SW 1271 (cell line): Measurements from ENCODE around the gene PPP2R2B.

ENCODE experiments used
- DNase-seq, 2 experiments: peaks; one replicate each; lab custom pipeline; 2025; lab: John Stamatoyannopoulos, UW

Gene PPP2R2B

DNA sequence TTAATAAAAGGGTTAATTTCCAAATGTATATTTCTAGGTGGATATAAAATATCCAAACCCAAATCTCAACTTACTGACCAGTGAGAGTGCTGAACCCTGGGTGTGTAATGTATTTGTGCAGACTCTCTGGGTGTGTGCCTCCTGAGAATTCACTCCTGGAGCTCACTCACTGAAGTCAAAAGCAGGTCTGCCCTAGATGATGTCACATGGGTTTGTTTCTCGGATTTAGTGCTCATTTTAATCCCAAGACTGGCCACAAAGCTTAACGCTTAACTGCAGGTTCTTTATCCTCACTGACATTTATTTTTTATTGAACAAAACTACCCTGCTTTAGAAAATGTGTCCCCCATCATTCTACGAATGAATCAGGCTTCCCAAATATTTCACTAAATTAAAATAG lies 179.4 kb downstream of the PPP2R2B start:
- DNase-seq: no peak

DNA sequence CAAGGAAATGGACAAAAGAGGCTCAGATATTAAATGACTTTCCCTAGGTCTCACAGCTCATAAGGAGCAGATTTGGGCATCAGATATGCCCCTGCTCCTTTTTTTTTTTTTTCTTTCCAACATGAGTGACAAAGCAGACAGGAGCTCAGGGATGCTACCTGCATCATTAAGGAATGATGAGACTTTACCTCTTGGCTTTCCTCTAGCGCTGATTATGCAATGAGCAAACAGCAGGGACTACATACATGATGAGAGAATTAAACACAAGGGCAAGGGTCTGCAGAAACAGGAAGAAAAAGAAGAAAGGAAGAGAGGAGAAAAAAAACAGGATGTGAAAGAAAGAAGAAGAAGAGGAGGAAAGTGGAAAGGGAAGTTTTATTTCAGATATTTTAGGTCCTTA lies 179.9 kb downstream of the PPP2R2B start:
- no peak for DNase-seq

DNA sequence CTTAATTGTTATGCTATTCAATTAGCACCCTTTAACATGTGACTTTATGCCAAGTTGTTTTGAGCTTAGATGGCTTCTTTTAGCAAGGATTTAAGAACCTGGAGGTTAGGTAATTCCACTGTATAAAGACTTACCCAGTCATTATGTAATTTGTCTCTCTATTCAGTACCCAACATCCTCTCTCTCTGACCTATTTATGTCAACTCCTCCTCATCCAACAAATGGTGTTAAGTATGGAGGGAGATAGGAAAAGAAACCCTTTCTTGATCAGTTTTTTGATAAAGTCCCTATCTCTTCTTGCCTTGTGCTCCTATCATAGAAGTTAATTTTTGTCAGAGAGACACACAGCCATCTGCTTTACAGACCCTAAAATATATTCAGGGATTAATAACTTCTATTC lies 181.3 kb downstream of the PPP2R2B start:
- DNase-seq: no peak

DNA sequence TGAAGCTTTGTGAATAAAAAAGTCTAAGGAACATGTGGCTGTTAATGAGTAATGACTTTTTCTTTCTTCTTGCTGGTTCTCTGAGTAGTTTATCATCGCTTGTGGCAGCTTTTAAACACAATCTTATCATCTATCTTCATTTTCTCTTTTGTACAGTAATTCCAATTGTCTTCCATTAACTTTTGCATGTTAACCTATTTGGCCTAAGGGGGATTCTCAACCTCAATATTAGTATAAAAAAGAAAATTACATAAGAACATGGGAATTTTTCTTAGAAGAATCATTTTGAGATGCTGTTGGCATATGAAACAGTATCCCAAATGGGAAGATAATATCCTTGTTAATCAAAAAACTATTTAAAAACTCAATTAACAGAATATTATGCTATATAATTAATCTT lies 182.9 kb downstream of the PPP2R2B start:
- no peak for DNase-seq

DNA sequence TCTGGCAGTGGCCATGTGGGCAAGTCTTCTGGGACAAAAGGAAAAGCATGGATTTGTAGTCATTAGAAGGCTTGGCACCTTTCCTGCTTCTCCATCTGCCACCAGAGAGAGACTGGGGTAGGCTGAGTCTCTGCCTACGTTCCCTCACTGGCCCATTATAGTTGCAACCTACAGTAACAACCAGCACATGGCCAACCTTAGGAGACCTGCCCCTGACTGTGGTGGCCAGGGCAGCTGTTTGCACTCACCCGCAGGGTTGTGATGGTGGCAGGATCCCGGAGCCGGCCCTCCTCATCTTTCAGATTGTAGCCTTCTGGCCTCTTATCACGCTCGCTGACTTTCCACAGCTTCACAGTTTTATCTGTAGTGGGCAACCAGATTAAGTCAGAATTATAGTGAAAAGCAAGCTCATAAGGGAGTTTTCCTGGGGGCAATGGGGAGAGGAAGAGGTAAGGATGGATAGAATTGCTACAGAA lies 187.6 kb downstream of the PPP2R2B start:
- no peak for DNase-seq

DNA sequence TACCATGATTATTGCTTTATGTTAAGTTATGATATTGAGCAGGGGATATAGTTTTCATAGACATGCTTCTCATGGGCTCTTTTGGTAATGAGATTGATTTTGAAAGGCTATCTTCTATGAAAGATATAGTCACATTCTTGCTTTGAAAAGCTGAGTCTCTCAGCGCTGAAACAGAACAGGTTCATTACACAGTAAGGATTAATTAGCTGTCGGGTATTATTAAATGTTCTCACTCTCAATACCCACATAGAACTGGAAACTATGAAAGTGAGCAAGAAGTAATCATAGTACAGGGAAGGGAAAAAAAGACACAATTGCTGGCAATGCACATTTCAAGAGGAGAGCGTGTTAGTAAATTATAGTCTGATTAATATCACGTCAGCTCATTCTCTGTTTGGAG lies 190.9 kb downstream of the PPP2R2B start:
- no peak for DNase-seq

DNA sequence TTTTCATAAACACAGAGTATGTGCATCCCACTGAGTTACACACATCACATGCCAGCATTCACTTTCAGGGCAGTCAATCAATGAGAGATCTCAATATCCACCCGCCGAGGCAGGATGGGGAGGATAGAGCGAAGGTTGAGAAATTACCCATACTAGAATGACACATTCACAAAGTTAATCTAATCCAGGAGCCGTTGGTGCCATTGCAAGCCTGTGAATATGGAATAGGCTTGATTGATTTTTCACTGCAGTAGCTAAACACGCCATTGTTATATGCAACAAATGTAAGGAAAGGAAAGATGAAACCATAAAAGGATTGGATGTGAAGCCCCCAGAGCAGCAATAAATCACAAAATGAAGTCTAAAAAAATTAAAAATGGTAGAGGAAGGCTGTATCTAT lies 194.7 kb downstream of the PPP2R2B start:
- no peak for DNase-seq

DNA sequence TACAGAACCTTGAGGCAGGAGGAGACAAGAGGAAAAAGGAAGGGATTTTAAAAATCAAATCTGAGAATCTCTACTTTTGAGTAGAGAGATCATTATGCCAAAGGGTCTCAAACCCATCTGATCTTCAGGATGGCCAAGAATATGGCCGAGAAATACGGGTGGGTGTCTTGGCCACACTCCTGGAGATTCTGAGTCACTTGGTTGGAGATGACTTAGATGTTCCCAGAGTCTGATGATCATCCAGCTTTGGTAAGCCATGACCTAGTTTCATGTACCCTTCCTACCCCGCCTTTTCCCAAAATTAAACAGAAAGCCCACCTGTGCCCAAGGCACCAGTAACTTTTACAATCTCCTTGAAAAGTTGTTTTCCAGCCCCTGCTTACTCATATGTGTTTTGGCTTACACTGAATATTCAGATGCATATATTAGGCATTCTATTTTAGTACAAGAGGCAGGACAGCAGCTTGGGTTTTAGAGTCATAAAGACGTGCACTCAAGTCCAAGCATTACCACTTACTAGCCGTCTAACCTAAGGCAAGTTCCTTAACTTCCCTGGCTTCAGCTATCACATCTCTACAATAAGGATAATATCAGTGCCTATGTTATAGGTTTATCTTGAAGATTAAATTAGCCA lies 195.5 kb downstream of the PPP2R2B start:
- DNase-seq: no peak

DNA sequence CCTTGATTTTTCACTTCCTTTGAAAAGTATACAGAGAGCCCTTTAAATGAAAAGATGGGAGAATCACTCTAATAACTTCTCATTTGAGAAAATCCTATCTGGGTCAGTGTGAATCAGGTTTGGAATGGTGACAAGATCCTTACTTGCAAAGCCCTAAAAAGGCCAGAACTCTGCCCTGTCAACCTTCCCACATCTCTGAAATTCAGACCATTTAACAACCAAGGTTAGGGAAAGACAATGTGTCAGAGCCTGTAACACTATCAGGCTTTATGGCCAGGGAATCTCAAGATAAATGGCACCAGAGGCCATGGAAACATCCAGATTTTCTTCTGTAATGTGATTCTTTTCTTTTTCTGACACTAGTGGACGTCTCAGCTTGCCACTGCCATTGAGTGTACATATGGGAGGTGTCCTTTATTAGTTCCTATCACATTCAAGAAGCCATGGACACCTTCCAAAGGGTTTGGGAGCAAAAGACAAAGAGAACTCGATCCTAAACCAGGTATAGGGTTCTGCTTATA lies 196.9 kb downstream of the PPP2R2B start:
- DNase-seq: no peak

DNA sequence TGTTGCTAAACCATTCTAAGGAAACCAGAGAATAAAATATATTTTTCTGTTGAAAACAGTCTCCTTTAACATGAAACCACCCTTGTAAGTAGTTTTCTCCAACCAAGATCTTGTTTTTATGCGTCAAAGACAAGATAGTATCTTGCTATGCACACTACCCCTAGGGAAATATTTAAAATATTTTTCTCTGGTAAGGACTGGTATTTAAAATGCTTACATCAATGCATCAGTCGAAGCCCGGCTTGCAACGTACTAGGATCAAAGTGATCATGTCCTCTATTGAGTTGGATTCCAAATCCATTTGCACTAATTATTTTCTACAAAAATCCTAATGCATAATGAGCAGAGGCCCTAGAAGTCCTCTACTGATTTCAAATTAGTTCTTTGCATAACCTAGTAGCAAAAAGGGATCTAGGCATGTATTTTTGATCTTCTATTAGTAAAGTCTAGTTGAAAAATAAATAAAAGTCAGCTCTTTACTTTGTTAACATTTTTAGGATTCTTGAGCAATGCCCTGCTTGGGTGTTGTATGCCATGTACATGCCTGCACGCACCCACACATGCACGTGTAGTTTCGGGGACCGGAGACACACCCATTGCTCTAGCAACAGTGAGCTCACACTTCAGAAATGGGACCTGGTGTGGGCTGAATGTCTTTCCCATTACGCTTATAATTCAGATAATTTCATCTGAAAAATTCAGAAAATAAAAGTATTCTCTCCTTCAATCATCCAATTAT lies 197.5 kb downstream of the PPP2R2B start:
- no peak for DNase-seq

DNA sequence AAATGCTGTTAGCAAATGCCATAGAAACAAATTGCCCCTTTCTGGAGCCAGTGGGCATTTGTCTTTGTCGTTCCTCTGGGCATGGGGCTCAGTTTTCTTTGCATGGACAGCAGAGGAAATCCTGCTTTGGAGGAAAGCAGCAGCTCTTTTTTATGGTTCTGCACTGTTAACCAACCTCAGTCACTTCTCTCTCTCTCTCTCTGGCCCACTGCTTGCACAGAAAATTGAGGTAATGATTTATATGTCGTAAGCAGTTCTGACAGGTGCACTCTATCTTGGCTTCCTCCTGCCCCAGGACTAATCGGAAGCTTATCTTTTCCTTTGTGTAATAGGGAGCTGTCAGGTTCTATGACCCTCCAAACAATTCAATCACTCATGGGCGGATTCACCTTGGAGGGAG lies 202.9 kb downstream of the PPP2R2B start:
- no peak for DNase-seq

DNA sequence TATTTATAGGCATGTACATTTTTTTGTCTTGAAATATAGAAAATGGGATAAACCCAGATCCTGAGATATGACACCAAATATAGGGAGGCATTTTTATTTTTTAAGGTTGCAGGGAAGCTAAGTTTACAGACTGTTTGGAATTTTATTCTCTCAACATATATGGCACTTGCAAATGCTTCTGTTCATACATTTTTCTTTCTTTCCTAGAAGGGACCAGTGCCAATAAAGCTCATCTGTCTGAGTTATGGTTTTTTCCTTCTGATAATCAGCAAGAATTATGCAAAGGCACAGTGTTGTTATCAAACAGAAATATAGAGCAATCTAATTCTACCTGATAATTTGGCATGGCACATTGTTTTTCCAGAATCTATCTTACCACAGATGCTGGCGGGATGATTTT lies 205.7 kb downstream of the PPP2R2B start:
- DNase-seq: no peak

DNA sequence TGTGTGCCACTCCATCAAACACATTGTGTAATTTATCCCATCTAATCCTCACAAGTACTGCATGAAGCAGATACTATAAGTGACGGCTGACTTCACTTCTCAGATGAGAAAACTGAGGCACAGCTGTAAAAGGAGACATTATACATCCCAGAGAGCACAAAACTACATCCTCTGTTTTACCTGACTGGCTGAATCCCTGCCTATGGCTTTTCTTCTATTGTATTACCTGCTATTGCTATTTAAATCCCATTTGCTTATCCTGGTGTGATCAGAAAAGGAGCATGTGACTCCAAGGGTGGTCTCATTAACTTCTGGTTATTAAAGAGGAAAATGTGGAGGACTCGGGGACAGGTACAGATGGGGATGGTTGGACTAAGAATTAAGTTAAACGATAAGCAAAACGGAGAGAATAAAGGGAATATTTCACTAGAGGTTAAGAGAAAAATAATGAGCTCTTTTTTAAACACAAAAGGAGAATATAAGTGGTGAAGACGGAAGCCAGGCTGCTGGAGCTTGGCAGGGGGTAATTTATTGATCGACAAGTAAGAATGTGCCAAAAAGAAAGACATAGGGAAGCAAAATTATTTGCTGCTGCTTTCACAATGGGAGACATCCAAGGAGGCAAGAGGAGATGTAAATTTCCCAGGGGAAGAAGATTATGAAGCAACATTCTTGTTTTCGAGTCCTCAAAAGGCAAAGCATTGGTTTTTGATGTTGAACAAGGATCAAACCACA lies 206.8 kb downstream of the PPP2R2B start:
- DNase-seq: no peak

DNA sequence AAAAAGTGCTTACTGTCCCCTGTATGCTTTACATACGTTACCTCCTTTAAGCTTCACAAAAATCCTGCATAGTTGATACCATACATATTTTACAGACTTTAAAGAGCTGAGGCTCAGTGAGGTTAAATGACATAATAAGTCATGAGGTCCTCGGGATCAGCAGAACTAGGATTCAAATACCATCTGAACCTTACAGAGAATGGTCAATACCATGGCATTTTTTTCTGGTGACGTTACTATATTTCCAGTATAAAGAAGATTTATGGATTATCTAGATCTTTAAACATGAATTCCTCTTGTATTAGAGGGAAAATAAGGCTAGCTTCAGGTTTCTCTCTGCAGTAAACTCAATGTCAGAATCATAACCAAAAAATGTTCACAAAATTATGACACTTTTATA lies 208.9 kb downstream of the PPP2R2B start:
- no peak for DNase-seq

DNA sequence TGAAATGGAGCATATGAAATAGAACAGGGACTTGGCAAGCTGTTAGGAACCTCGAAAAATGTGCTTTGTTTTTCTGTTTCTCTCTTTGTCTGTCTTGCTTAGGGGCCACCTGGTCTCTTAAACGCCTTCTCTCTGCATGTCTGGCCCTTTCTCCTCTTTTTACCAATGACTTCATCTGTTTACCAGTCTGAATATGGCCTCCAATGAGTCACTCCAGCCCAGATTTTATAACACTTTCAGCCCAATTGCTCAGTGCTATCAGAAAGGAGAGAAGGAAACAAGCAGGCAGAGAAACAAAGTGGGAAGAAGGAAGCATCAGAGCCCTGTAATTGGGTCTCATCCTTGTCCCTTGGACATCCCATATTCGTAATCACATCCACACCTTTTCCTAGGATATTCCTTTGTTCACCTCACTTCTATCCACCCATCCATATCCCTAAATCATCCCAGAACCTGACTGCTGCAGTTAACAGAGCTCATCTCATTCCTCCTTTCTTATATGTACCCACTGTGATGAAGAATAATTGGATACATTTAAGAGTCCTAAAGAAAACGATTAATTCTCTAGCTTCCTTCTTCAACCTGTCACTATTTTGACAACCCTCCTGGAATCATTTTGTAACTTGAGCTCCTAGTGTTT lies 210.8 kb downstream of the PPP2R2B start:
- no peak for DNase-seq

DNA sequence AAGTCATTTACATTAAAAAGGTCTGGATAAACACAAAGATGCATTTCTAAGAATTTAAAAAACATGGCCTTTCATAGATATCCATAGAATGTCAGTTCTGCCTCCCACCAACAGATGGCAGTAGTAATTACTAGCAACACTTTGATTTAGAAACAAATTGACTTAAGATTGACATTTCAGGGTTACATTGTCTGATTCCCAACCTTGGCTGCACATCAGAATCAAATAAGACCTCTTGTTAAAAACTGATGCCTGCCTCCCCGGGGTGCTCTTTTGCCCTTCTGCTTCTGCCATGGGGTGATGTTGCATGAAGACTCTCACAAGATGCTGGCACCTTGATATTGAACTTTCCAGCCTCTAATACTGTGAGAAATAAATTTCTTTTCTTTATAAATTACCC lies 216.3 kb downstream of the PPP2R2B start:
- DNase-seq: peak in 1 of 2 experiments; percentile 18

DNA sequence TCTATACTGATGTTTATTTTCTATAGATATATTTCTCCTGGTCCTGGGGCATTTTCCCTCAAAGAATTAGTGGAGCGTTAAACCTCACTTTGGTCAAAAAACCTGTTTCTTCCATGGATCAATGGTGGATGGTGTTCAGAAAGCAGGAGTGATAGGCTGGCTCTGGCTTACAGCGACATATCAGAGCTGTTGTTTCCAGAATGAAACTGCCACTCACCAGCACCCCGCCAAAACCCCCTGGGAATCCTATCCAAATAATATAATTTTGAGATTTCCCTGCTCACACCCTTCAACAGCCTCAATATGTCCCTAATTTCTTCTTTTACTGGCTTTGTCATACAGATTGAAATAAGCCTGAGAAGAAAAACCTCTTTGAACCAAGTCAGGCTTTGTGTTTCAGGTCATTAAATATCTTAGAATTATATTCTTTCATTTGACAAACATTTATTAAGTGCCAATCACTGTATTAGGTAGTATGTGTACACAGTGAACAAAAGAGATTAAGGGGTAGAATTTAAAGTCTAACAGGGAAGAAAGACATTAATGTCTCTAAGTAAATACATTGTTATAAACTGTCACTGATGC lies 218.1 kb downstream of the PPP2R2B start:
- no peak for DNase-seq

DNA sequence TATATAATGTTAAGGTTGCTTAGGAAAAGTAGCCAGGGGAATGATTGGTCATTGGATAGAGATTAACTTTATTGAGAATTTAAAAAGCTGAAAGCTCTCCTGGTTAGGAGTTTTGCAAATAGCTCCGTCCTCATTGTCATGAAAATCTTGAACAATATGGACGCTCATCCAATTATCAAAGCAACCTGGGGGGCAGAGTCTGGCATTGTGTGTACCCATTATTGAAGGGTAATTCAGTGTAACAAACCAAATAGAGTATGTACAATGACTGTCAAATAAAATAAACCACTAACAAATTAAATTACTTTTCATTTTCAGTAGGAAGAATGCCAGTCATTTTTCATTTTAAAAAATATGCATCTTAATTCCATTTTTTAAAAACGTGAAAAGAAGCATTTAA lies 218.6 kb downstream of the PPP2R2B start:
- DNase-seq: no peak

DNA sequence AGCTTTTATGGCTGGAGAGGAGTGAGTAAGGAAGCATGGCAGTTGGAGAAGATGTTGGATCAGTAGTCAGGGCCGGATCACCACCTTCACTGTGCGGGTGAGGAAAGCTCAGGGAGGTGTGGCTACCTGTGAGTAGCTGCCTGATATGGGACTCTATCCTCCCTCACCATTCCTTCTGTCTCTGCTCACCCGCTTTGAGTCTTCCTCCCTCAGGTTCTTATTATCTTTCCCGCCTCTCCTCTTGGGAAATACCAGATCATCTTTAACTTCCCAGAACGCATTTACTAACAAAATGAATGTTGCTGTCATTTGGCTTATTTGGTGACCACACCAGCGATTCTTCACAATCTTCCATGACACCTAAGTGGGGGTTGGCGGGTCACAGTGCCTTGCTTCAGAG lies 221.9 kb downstream of the PPP2R2B start:
- no peak for DNase-seq

DNA sequence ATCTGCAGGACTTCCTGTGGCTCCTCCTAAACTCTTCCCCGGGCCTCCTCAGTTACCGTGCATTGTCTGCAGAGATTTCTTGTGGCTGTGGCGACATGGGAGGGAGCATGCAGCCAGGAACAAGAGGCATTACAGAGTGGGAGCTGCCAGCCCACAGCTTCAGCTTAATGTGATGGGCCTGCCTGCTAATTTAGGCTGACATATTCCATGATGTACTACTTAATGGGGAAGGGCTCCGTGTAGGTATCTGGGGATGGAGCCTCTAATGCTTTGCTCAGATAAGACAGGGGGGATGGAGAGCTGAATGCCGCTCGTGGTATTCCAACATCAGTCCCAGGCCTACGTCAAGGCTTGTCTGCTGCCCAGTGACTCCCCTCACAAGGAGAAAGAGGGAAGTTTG lies 225.0 kb downstream of the PPP2R2B start:
- DNase-seq: no peak

DNA sequence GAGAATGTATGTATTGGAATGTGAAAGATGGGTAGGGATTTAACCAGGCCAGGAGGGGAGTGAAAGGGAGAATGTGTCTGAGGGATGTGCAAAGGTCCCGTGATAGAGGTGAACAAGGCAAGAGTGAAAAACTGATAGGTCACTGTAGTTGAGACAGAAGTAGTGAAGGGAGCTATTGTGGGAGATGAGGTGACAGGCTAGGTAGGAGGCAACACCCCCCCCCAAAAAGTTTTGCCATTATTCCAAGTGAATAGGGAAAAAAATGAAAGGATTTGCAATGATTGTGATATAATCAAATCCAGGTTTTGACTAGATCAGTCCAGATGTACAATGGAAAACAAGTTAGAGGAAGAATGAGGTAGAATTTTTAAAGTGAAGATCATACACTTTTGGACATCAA lies 226.0 kb downstream of the PPP2R2B start:
- DNase-seq: no peak

DNA sequence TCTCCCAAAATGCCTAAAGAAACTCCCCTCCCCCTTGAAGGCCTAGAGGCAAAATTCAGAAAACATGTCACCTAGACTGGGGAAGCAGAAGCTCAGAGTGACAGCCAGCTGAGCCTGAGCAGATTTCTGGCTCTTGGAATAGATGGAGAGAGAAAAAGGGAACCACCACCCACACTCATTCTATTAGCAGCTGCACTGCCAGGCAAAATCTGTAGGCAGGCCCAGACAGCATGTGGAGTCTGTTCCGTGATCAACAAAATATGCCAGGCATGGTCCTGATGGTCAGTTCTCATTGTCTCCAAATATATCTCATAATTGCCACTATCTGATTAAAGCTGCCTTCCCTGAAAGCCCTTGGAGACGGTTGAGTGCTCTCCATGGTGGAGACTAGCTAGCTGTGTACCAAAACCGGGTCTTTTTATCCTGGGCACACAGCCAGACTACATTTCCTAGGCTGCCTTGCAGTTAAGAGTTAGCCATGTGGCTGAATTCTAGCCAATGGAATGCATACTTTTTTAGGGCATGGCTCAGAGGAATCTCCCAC lies 230.8 kb downstream of the PPP2R2B start:
- DNase-seq: no peak
